Progenitor cell of endocrine pancreas (in vitro differentiated cells): ENCODE results near the gene C18orf54. TPM values are rescaled to one million over a fixed set of nuclear protein-coding genes. Genes with fewer than 3 reads are reported as not detected.

Experiments used
- DNase-seq: peaks from one replicate; pipeline ENCODE4 v3.0.0; 2021; ENCODE audit warnings: low spot score; ENCODE audit not compliant: unreplicated experiment
- H3K27ac Mint-ChIP-seq: 2 replicates; pipeline ENCODE4 v1.8.0; 2021; ENCODE audit warnings: mild to moderate bottlenecking, moderate library complexity, mixed read lengths
- H3K27me3 Mint-ChIP-seq: 2 replicates; pipeline ENCODE4 v1.8.0; 2021; ENCODE audit warnings: mixed read lengths
- H3K36me3 Mint-ChIP-seq: 2 replicates; pipeline ENCODE4 v1.8.0; 2022; ENCODE audit warnings: mixed read lengths; ENCODE audit not compliant: insufficient read depth
- H3K4me1 Mint-ChIP-seq: 2 replicates; pipeline ENCODE4 v1.8.0; 2021; ENCODE audit warnings: low read depth, mixed read lengths
- H3K4me3 Mint-ChIP-seq: 2 replicates; pipeline ENCODE4 v1.8.0; 2021; ENCODE audit warnings: low read depth, mild to moderate bottlenecking, moderate library complexity, mixed read lengths
- H3K9me3 Mint-ChIP-seq: 2 replicates; pipeline ENCODE4 v1.8.0; 2021; ENCODE audit warnings: low read depth, mixed read lengths
- total RNA-seq: library from RNA; stranded (reverse); gene quantifications from 2 replicates; pipeline ENCODE4 v1.2.1, GENCODE V29; 2021
- TF ChIP-seq, protein P1 (sequence below): fragments of 200-600 bp; sonication (generic); IDR thresholded peaks from one replicate; pipeline ENCODE4 v1.5.0; 2021; ENCODE audit warnings: antibody characterized with exemption, mild to moderate bottlenecking; ENCODE audit not compliant: unreplicated experiment

C18orf54 gene
- total RNA-seq, 1 donor from 2014 or later: 12.2 TPM

DNA sequence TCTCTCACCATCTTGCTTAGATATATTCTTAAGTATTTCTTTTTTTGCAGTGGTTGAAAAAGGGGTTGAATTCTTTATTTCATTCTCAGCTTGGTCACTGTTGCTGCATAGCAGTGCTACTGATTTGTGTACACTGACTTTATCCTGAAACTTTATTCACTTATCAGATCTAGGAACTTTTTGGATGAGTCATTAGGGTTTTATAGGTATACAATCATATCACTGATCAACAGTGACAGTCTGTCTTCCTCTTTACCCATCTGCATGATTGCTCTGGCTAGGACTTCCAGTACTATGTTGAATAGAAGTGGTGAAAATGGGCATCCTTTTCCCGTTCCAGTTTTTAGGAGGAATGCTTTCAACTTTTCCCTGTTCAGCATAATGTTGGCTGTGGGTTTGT, 6.5 kb upstream of the C18orf54 start:
- no peak overlapping the region for H3K27ac Mint-ChIP-seq
- no peak overlapping the region for H3K4me3 Mint-ChIP-seq
- no peak for DNase-seq
- no peaks in the 10 kb centered on the region for H3K27me3 Mint-ChIP-seq
- no peaks in the 10 kb centered on the region for H3K9me3 Mint-ChIP-seq
- no peaks in the 10 kb centered on the region for H3K4me1 Mint-ChIP-seq
- no peaks in the 10 kb centered on the region for H3K36me3 Mint-ChIP-seq
- TF ChIP-seq, protein P1, sequence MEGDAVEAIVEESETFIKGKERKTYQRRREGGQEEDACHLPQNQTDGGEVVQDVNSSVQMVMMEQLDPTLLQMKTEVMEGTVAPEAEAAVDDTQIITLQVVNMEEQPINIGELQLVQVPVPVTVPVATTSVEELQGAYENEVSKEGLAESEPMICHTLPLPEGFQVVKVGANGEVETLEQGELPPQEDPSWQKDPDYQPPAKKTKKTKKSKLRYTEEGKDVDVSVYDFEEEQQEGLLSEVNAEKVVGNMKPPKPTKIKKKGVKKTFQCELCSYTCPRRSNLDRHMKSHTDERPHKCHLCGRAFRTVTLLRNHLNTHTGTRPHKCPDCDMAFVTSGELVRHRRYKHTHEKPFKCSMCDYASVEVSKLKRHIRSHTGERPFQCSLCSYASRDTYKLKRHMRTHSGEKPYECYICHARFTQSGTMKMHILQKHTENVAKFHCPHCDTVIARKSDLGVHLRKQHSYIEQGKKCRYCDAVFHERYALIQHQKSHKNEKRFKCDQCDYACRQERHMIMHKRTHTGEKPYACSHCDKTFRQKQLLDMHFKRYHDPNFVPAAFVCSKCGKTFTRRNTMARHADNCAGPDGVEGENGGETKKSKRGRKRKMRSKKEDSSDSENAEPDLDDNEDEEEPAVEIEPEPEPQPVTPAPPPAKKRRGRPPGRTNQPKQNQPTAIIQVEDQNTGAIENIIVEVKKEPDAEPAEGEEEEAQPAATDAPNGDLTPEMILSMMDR: no peak

DNA sequence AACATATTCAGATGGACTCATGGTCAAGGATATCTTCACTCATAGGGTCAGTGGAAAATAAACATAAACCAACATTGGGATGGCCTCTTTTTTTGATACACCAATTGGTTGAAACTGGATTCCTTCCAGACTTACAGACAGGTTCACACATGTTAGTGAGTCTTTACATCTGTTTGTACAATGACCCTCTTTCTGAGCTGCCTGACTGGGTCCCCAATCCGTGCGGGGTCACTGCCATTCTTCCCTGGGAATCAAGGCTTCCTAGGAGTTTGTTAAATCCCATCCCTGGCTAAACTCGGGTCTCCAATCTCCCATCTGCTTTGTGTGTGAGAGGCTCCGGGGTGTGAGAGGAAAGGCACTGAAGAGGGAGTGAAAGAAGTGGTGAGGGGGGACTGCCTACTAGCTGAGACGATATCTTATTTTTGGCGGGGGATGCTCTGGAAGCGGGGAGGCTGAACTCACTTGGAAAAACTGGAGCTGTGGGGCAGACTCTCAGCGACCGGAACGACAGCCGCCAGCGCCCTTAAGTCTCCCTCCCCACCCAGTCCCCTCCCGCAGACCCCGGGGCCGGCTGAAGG, 535 bp upstream of the C18orf54 start:
- Mint-ChIP-seq H3K27ac (peak overlapping the region; percentile 95), H3K9me3 (no peaks in the 10 kb centered on the region), H3K4me1 (peaks cover 11% of the 10 kb centered on the region), H3K36me3 (peaks cover 7% of the 10 kb centered on the region), H3K27me3 (no peaks in the 10 kb centered on the region), H3K4me3 (peak overlapping the region; percentile 93)
- TF ChIP-seq, protein P1: no peak
- no peak for DNase-seq

DNA sequence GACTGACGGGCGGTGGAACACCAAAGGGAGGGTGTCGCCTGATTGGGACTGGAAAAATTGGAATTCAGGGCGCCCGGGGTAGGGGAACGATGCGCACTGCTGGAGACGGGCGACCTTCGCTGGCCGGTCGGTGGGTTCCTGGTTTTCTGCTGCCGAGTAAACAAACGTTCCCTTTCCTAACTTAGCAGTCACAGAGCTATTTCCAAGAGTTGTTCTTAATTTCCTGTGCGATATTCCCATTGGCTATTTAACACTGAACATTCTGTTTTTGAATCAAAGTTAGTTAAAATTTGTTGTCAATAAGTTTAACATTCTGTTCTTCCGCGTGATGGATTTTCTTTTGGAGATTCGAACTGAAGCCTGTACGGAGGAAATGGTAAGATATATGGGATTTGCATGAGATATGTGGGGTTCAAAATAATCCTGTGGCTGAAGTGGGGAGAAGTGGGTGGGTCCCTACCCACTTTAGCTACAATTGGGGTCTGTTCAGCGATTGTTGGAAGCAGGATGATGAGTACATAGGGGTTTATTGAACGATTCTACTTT, 862 bp downstream of the C18orf54 start:
- H3K4me3 Mint-ChIP-seq: peak overlapping the region; percentile 93
- DNase-seq: peak; percentile 18
- peaks cover 11% of the 10 kb centered on the region for H3K4me1 Mint-ChIP-seq
- peaks cover 7% of the 10 kb centered on the region for H3K36me3 Mint-ChIP-seq
- H3K27ac Mint-ChIP-seq: peak overlapping the region; percentile 95
- no peaks in the 10 kb centered on the region for H3K27me3 Mint-ChIP-seq
- no peaks in the 10 kb centered on the region for H3K9me3 Mint-ChIP-seq
- TF ChIP-seq, protein P1: no peak

DNA sequence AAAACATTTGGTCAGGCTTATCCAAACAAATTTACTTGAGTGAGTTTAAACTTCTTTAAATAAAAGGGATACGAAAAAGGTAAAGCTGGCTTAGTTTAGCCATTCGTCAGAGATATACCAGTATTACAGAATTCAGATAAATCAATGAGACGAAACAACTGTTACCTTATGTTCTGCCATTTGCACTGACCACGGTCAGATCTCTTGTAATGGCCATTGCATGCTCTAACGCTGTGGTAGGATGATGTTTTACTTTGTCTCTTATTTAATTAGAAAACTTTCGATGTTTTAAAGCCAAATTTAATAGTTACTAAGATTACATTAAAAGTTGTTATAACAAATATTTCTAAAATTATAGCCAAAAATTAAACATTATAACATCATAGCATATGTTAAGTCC, 1.5 kb downstream of the C18orf54 start:
- no peaks in the 10 kb centered on the region for H3K9me3 Mint-ChIP-seq
- peaks cover 11% of the 10 kb centered on the region for H3K4me1 Mint-ChIP-seq
- H3K36me3 Mint-ChIP-seq: peaks cover 7% of the 10 kb centered on the region
- H3K27me3 Mint-ChIP-seq: no peaks in the 10 kb centered on the region
- no peak for DNase-seq
- H3K4me3 Mint-ChIP-seq: peak overlapping the region; percentile 93
- TF ChIP-seq, protein P1: no peak
- no peak overlapping the region for H3K27ac Mint-ChIP-seq

DNA sequence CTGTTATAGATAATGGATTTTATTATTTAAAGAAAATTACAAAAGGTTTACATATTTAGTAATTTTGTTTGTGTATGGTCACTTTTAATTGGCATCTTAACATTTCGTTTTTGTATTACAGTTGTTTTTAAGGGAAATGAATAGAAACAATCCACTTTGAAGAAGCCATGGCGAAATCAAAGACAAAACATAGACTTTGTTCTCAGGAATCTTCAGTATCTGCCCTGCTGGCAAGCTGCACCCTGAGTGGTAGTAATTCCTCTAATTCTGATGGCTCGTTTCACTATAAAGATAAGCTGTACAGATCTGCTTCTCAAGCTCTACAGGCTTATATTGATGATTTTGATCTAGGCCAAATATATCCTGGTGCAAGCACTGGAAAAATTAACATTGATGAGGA, 2.7 kb downstream of the C18orf54 start:
- Mint-ChIP-seq H3K27ac (no peak overlapping the region), H3K9me3 (no peaks in the 10 kb centered on the region), H3K4me1 (peaks cover 11% of the 10 kb centered on the region), H3K27me3 (no peaks in the 10 kb centered on the region), H3K4me3 (no peak overlapping the region), H3K36me3 (peaks cover 7% of the 10 kb centered on the region)
- TF ChIP-seq, protein P1: no peak
- no peak for DNase-seq
